ENCODE data around the gene ST6GALNAC3.
A peak's percentile ranks its signal among the peaks of the same experiment; 100 is the strongest.

The ST6GALNAC3 gene

GRCh38 chr1:76147917-76148316 lies 73.4 kb downstream of the ST6GALNAC3 start:
- no peak for DNase-seq

GRCh38 chr1:76148460-76148859 lies 73.9 kb downstream of the ST6GALNAC3 start:
- DNase-seq: no peak

GRCh38 chr1:76153841-76154205 lies 79.3 kb downstream of the ST6GALNAC3 start:
- no peak for DNase-seq

GRCh38 chr1:76154206-76154956 lies 79.8 kb downstream of the ST6GALNAC3 start:
- DNase-seq: peak; percentile 79

GRCh38 chr1:76156987-76157386 lies 82.4 kb downstream of the ST6GALNAC3 start:
- no peak for DNase-seq

GRCh38 chr1:76158126-76158525 lies 83.6 kb downstream of the ST6GALNAC3 start:
- DNase-seq: peak; percentile 38

- no peak for DNase-seq
Measured at GRCh38 chr1:76160225-76160624, 85.7 kb downstream of the ST6GALNAC3 start.

- no peak for DNase-seq
Measured at GRCh38 chr1:76161451-76161850, 86.9 kb downstream of the ST6GALNAC3 start.

GRCh38 chr1:76162254-76162653 lies 87.7 kb downstream of the ST6GALNAC3 start:
- no peak for DNase-seq

GRCh38 chr1:76164165-76164564 lies 89.6 kb downstream of the ST6GALNAC3 start:
- DNase-seq: no peak

GRCh38 chr1:76170084-76170483 lies 95.5 kb downstream of the ST6GALNAC3 start:
- DNase-seq: no peak

- no peak for DNase-seq
Measured at GRCh38 chr1:76170513-76170912, 96.0 kb downstream of the ST6GALNAC3 start.

- peak; percentile 34 for DNase-seq
Measured at GRCh38 chr1:76176000-76176399, 101.5 kb downstream of the ST6GALNAC3 start.

GRCh38 chr1:76177615-76178014 lies 103.1 kb downstream of the ST6GALNAC3 start:
- DNase-seq: no peak

GRCh38 chr1:76179219-76179698 lies 104.7 kb downstream of the ST6GALNAC3 start:
- no peak for DNase-seq

GRCh38 chr1:76185207-76185606 lies 110.7 kb downstream of the ST6GALNAC3 start:
- no peak for DNase-seq

GRCh38 chr1:76186554-76187170 lies 112.1 kb downstream of the ST6GALNAC3 start:
- DNase-seq: no peak

- DNase-seq: no peak
Measured at GRCh38 chr1:76187436-76187835, 112.9 kb downstream of the ST6GALNAC3 start.

GRCh38 chr1:76189310-76189709 lies 114.8 kb downstream of the ST6GALNAC3 start:
- DNase-seq: no peak

- DNase-seq: no peak
Measured at GRCh38 chr1:76190749-76191424, 116.3 kb downstream of the ST6GALNAC3 start.

GRCh38 chr1:76191561-76191960 lies 117.0 kb downstream of the ST6GALNAC3 start:
- DNase-seq: no peak

GRCh38 chr1:76198452-76198851 lies 123.9 kb downstream of the ST6GALNAC3 start:
- DNase-seq: no peak

GRCh38 chr1:76202670-76203069 lies 128.1 kb downstream of the ST6GALNAC3 start:
- DNase-seq: no peak

- peak; percentile 45 for DNase-seq
Measured at GRCh38 chr1:76203127-76203526, 128.6 kb downstream of the ST6GALNAC3 start.
